Measurements from ENCODE around the gene KLF11. TPM values are rescaled to one million over a fixed set of nuclear protein-coding genes. Genes with fewer than 3 reads are reported as not detected.

The KLF11 gene
- polyA plus RNA-seq, 2 of the 4 experiments (the other 2 are of a cell fraction), result 2.8 to 8.2 TPM

GRCh38 chr2:10000541-10000940 lies 42.8 kb upstream of the KLF11 start:
- Histone ChIP-seq H3K4me2 (no peak overlapping the region), H3K4me3 (no peak overlapping the region), H3K27ac (no peak overlapping the region), H3K4me1 (no peaks in the 10 kb centered on the region), H3K9me3 (no peaks in the 10 kb centered on the region)
- ATAC-seq (no peak), DNase-seq (ENCODE audit: low read depth in 1 of 2, low spot score in 1 of 2) (no peak), FAIRE-seq (no peak)
- POLR2A ChIA-PET, result no interaction called here
- CTCF ChIA-PET, result interaction anchor here (1.1 to 2.2 kb wide), 3 partner anchors 16 to 184 kb away, joined by 3 to 16 read pairs (median 4); no protein-coding TSS in a partner anchor
- 81% methylated on average over 8 of the region's 8 CpGs for WGBS (ENCODE audit: missing lambda C conversion rate)
- no peak for TF ChIP-seq FOSB (CRISPR knock-in tag; IDR thresholded peaks at IDR 0.05)
- no peak for TF ChIP-seq TFCP2L1 (CRISPR knock-in tag; IDR thresholded peaks at IDR 0.05)
- TF ChIP-seq JUN (IDR thresholded peaks at IDR 0.05), result no peak
- no peak for TF ChIP-seq SMC3 (IDR thresholded peaks at IDR 0.05)
- TF ChIP-seq ZC3H11A (IDR thresholded peaks at IDR 0.05), result no peak
- no peak for TF ChIP-seq PHF8 (IDR thresholded peaks at IDR 0.05; ENCODE audit: borderline replicate concordance, low read depth)
- no peak for TF ChIP-seq MYC (IDR thresholded peaks at IDR 0.05; ENCODE audit: borderline replicate concordance, low read length)
- no peak for TF ChIP-seq RAD21 (conservative IDR thresholded peaks at IDR 0.05 in 1 of 2, IDR thresholded peaks at IDR 0.05 in 1 of 2)
- no peak for TF ChIP-seq KDM5A (IDR thresholded peaks at IDR 0.05)
- TF ChIP-seq BCL3 (IDR thresholded peaks at IDR 0.05), result no peak
- no peak for TF ChIP-seq MAZ (IDR thresholded peaks at IDR 0.05; ENCODE audit: borderline replicate concordance, low read depth, low read length)
- no peak for TF ChIP-seq ESRRA (IDR thresholded peaks at IDR 0.05; ENCODE audit: borderline replicate concordance, low read length)

DNA sequence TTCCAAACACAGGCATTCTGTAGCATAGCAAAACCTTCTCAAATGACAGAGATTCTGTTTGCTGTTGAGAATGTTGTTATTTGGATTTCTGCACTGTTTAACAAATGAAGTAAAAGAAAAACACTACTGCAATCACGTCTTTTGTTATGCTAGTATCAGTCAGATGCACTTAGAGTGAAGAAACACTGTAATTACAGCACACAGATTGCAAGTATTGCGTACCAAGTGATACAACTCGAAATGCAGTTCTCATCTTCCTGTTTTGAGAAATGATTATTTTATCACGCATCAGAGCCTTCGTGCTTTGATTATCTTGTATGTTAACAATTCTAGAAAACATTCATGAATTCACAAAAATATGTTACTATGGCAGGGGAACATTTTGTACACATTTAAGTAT lies 41.8 kb upstream of the KLF11 start:
- H3K4me1 ChIP-seq, result no peaks in the 10 kb centered on the region
- POLR2A ChIA-PET, result no interaction called here
- WGBS (ENCODE audit: missing lambda C conversion rate), result 71% methylated on average over 5 of the region's 5 CpGs
- no peak overlapping the region for H3K4me2 ChIP-seq
- ATAC-seq (no peak), DNase-seq (ENCODE audit: low read depth in 1 of 2, low spot score in 1 of 2) (no peak), FAIRE-seq (no peak)
- H3K27ac ChIP-seq, result no peak overlapping the region
- H3K9me3 ChIP-seq, result no peaks in the 10 kb centered on the region
- CTCF ChIA-PET, result interaction anchor here (1.8 to 2.2 kb wide), 2 partner anchors 17 to 185 kb away, joined by 4 to 16 read pairs; no protein-coding TSS in a partner anchor
- H3K4me3 ChIP-seq, result no peak overlapping the region
- TF ChIP-seq MAZ (IDR thresholded peaks at IDR 0.05; ENCODE audit: borderline replicate concordance, low read depth, low read length) (no peak), FOXS1 (CRISPR knock-in tag; IDR thresholded peaks at IDR 0.05) (no peak), CEBPB (IDR thresholded peaks at IDR 0.05) (no peak), CHD2 (IDR thresholded peaks at IDR 0.05; ENCODE audit: low read length, partially characterized antibody) (no peak), E2F6 (IDR thresholded peaks at IDR 0.05; ENCODE audit: borderline replicate concordance, low read depth) (no peak), RAD21 (conservative IDR thresholded peaks at IDR 0.05 in 1 of 2, IDR thresholded peaks at IDR 0.05 in 1 of 2) (no peak), CHD4 (IDR thresholded peaks at IDR 0.05; ENCODE audit: borderline replicate concordance) (no peak)

GRCh38 chr2:10002109-10002508 lies 41.2 kb upstream of the KLF11 start:
- ATAC-seq, result no peak
- WGBS (ENCODE audit: missing lambda C conversion rate), result 87% methylated on average over 5 of the region's 5 CpGs
- no peak for DNase-seq (ENCODE audit: low read depth in 1 of 2, low spot score in 1 of 2)
- POLR2A ChIA-PET, result no interaction called here
- no peak overlapping the region for H3K27ac ChIP-seq
- no peaks in the 10 kb centered on the region for H3K9me3 ChIP-seq
- no peaks in the 10 kb centered on the region for H3K4me1 ChIP-seq
- H3K4me3 ChIP-seq, result no peak overlapping the region
- CTCF ChIA-PET, result interaction anchor here (8.7 kb wide), 1 partner anchor 17 kb away, joined by 65 read pairs; no protein-coding TSS in a partner anchor
- FAIRE-seq, result no peak
- H3K4me2 ChIP-seq, result no peak overlapping the region
- no peak for TF ChIP-seq E2F6 (IDR thresholded peaks at IDR 0.05; ENCODE audit: borderline replicate concordance, low read depth)
- TF ChIP-seq TP53 (CRISPR knock-in tag; IDR thresholded peaks at IDR 0.05), result no peak
- no peak for TF ChIP-seq RAD21 (conservative IDR thresholded peaks at IDR 0.05 in 1 of 2, IDR thresholded peaks at IDR 0.05 in 1 of 2)
- no peak for TF ChIP-seq HDAC2 (IDR thresholded peaks at IDR 0.05)
- TF ChIP-seq NFE2L2 (conservative IDR thresholded peaks at IDR 0.05; ENCODE audit: low read length), result no peak
- no peak for TF ChIP-seq ZNF302 (CRISPR knock-in tag; IDR thresholded peaks at IDR 0.05)
- no peak for TF ChIP-seq CEBPB (IDR thresholded peaks at IDR 0.05)
- TF ChIP-seq, protein P1, sequence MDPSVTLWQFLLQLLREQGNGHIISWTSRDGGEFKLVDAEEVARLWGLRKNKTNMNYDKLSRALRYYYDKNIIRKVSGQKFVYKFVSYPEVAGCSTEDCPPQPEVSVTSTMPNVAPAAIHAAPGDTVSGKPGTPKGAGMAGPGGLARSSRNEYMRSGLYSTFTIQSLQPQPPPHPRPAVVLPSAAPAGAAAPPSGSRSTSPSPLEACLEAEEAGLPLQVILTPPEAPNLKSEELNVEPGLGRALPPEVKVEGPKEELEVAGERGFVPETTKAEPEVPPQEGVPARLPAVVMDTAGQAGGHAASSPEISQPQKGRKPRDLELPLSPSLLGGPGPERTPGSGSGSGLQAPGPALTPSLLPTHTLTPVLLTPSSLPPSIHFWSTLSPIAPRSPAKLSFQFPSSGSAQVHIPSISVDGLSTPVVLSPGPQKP (IDR thresholded peaks at IDR 0.05; ENCODE audit: low read depth, low read length), result no peak
- TF ChIP-seq, protein P2, sequence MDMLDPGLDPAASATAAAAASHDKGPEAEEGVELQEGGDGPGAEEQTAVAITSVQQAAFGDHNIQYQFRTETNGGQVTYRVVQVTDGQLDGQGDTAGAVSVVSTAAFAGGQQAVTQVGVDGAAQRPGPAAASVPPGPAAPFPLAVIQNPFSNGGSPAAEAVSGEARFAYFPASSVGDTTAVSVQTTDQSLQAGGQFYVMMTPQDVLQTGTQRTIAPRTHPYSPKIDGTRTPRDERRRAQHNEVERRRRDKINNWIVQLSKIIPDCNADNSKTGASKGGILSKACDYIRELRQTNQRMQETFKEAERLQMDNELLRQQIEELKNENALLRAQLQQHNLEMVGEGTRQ (IDR thresholded peaks at IDR 0.05), result no peak
- TF ChIP-seq, protein P3, sequence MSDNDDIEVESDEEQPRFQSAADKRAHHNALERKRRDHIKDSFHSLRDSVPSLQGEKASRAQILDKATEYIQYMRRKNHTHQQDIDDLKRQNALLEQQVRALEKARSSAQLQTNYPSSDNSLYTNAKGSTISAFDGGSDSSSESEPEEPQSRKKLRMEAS (IDR thresholded peaks at IDR 0.05), result no peak
- no peak for TF ChIP-seq MYC (IDR thresholded peaks at IDR 0.05; ENCODE audit: borderline replicate concordance, low read length)
- no peak for TF ChIP-seq RCOR1 (IDR thresholded peaks at IDR 0.05; ENCODE audit: low read depth, low read length)
